Tibial nerve (tissue), 3 donors: ENCODE measurements around the gene WFDC2.

ENCODE experiments used
- POLR2A ChIP-seq, 2 donors: fragments of 450-650 bp; IDR thresholded peaks; one replicate each; pipeline ENCODE4 v1.6.1; 2017; ENCODE audit warnings: antibody characterized with exemption in 2 of 2, mild to moderate bottlenecking in 2 of 2, moderate library complexity in 2 of 2
- TF ChIP-seq, protein P1 (sequence below), 5 experiments: fragments of 200-600 bp in 3 of 5; fragments of 450-650 bp in 2 of 5; sonication (generic) in 3 of 5; IDR thresholded peaks; one replicate each; pipeline ENCODE4 v1.5.1; 2016 to 2019; ENCODE audit warnings: antibody characterized with exemption in 5 of 5, mild to moderate bottlenecking in 3 of 5, moderate library complexity in 2 of 5

DNA sequence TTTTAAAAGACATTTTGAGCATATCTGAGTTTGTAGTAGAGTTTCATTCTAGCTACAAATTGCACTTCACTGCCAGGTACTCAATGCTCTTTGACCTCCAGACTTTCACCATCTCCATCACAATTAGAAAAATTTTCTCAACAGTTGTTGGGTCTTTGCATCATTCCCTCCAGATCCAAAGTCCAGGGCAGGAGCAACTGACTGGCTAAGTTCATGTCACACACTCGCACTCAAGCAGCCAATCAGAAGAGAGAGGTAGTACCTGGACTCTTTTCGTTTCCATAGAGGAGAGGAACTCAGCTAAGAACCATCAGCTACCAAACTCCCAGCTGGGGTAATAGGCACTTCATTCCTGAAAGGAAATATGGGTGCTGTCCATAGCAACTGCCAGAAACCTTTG, 36.8 kb downstream of the WFDC2 start:
- TF ChIP-seq, protein P1, sequence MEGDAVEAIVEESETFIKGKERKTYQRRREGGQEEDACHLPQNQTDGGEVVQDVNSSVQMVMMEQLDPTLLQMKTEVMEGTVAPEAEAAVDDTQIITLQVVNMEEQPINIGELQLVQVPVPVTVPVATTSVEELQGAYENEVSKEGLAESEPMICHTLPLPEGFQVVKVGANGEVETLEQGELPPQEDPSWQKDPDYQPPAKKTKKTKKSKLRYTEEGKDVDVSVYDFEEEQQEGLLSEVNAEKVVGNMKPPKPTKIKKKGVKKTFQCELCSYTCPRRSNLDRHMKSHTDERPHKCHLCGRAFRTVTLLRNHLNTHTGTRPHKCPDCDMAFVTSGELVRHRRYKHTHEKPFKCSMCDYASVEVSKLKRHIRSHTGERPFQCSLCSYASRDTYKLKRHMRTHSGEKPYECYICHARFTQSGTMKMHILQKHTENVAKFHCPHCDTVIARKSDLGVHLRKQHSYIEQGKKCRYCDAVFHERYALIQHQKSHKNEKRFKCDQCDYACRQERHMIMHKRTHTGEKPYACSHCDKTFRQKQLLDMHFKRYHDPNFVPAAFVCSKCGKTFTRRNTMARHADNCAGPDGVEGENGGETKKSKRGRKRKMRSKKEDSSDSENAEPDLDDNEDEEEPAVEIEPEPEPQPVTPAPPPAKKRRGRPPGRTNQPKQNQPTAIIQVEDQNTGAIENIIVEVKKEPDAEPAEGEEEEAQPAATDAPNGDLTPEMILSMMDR (IDR thresholded peaks at IDR 0.05) = no peak
- TF ChIP-seq POLR2A (IDR thresholded peaks at IDR 0.05) = no peak
